ENCODE measurements around the gene NAALADL2.
"Not testable (repeated sequence)": the region's sequence is repeated elsewhere in the genome, so short reads cannot be mapped to it uniquely, and the experiment has no call there.

Gene NAALADL2

DNA sequence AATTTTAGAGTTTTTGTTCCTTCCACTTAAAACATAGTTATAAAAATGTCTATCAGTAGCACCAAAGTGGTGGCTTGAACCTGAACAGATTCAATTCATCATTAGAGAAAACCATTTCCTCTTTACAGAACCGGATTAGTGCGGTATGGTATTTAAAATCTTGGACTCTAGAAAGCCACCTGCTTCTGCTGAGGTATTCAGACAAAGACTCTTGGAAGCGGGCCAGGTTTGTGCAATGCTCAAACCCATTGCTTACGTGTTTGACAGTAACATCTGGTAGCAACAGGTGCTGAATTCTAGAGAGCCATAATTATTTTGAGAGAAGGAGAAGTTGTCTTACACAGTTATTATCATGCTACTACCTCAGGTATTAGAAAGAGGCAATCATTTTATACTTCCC is 290.5 kb downstream of the NAALADL2 start:
- peak; percentile 44 to 71 for DNase-seq

DNA sequence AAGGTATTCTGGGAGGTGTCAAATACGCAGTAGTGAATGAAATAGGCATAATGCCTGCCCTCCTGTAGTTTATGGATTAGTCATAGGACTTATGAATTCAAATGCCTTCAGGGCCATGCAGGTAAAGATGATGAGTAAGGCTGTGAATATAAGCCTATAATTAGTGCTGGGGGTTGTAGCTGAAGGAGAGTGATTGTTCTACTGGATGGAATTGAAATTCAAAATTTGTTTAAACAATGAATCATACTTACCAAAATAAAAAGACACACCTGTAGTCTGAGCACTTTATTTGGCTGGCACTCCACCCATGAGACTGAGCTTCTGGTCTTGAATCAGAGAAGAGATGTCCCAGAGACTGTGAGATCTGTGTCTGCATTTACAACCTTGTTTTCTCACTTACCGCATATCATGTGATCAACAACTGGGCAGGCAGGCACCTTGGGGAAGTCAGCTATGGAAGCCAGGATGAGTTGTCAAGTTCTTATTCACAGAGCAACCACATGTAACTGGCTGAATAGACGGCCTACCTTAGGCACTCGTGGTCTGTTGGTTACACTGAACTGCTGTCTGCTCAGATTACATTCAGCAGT is 291.8 kb downstream of the NAALADL2 start:
- peak in 1 of 2 experiments; percentile 6 for DNase-seq

DNA sequence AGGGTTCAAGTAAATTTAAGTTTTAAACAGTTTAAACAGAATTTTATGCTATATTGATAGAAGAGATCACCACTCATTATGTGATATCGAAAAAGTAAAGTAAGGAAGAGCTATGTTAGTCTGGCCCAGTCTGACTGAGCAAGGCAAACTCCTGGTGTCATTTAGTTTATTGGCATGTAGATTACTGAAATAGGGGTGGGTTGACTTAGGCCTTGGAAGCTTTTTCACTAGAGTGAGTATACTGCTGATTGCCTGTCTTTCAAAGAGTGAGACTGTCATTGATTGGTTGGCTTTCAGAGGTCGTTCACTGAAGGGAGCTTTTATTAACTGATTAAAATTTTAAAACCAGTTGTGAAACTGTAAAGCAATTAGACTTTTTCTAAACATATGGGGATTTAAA is 294.5 kb downstream of the NAALADL2 start:
- DNase-seq = no peak

DNA sequence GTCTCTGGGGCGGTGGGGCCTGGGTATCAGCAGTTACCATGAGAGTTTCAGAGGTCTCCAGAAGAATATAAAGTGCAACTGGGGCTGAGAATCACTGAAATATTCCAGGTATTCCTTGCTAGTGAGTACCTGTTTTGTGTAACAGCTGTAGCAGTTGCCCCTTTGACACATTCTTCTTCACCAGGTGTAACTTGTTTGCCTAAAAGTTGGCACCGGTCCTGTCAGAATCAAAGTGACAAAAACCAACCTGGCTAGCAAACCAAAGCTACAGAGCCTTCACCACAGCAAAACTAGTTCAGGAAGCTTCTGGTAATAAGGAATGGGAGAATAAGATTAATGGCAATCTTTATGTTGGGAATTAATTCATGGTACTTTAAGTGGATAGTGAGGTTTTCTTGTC is 296.0 kb downstream of the NAALADL2 start:
- DNase-seq = no peak

DNA sequence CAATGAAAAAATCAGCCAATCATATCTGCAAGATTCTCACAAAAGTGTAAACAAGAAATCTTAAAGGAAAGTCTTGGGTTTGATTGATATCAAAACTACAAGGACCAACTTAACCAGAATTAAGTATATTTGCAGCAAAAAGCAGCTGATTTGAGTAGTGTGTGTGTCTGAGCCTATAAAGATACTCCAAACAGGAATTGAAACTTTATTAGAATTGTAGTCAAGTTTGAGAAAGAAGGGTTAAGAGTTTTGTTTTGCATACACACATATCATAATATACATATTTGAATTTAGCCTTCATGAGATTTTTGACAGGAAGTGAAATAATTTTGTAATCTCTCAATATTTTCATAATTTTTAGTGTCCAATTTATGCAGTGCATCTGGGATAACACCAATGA is 300.1 kb downstream of the NAALADL2 start:
- DNase-seq = no peak

DNA sequence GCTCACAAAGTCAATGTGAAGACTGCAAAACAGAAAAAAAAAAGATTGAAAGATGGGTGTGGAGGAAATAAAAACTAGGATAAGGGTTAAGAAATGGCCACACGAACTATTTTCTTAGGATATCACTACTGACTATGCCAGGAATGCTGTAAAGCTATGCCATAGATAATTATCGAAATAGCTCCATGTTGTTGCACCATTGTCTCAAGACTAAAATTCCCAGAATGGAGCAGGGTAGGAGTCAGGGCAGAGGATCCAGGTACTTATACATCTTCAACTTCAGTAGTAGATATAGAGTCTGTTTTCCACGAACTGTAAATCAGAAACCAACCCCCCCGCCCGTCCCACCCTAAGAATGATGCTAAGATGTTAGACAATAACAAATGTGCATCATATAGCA is 302.2 kb downstream of the NAALADL2 start:
- DNase-seq = no peak

DNA sequence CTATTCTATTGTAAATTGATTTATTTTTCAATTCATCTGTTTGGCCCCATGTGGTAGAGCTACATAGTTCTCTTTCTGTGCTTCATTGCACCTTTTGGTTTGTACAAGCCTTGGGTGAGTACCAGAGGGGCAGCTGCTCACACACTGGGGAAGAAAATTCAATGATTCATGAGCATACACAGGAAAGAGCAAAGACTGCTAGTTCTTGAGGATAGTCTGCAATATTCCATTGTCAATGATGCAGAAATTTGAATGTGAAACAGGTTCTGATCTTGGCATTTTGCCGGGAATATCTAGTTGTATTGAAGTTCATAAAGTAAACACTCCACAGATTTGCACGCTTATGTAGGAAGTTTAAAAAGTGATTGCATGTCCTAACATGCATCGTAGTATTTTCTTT is 304.6 kb downstream of the NAALADL2 start:
- DNase-seq = peak; percentile 25 to 55

DNA sequence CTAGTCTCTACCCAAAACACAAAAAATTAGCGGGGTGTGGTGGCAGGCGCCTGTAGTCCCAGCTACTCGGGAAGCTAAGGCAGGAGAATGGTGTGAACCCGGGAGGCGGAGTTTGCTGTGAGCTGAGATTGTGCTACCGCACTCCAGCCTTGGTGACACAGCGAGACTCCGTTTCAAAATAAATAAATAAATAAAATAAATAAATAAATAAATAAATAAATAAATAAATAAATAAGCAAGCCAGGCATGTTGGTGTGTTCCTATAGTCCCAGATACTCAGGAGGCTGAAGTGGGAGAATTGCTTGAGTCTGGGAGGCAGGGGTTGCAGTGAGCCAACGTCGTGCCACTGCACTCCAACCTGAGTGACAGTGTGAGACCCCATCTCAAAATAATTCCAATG is 314.0 kb downstream of the NAALADL2 start:
- not testable (repeated sequence) for DNase-seq

DNA sequence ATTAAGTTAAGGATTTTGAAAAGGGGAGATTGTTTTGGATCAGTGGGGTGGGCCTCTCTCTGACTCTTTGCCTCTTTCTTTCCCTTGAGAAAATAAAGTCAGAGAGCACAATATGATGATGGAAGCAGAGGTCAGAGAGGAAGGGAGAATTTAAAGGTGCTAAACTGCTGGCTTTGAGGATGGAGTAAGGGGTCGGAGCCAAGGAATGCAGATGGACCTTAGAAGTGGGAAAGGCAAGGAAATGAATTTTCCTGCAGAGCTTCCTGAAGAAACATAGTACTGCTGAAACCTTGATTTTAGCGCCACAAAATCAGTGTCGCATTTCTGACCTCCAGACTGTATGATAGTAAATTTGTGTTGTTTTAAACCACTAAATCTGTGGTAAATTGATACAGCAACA is 317.4 kb downstream of the NAALADL2 start:
- no peak for DNase-seq

DNA sequence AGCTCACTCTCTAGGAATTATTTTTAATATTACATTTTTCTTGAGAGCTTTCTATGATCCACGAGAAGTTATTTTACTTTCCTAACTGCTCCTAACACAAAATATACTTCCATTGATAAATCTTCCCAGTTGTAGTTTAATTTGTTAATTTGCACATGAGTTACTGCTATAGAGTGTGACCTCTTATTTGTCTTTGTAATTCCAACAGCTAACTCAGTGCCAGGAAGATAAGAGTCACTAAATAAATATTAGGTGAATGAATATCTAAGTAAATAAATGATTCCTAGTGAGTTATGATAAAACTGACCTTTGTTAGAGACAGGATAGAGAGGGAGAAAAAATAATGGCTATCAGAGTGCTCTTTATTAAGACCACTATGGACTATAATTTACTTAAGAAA is 319.9 kb downstream of the NAALADL2 start:
- DNase-seq = no peak

DNA sequence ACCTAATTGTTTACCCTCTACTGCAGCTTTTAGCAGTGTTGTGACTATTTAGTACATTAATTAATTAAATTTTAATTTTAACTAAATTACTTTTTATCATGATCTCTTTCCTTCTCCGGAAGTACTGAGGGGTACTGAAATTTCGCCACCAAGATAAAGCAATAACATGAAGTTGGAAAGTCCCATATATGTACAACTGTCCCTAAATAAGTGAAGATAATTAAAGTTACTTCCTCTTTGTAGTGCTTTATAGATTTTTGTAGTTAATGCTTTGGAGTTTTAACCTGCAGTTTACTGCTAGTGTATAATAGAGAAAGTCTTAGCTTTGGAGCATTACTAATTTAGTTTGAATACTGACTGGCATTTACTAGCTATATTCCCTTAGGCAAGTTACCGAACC is 325.3 kb downstream of the NAALADL2 start:
- DNase-seq = no peak

DNA sequence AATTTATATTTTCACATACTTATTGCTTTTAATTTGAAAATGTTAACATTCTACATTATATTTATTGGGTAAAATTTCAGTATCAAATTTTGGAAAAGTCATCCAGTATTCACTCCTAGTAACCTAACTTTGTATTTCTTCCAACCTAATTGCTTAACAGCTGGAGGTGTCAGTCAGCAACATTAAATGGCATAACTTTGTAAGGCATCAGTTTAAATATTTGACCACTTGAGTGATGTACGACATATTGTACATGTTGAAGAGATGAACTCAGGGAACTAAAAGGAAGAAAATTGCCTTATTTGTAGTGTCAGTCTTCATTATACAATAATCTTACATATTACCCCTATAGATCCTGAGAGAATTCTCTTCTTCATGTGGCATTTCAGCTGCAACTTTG is 326.8 kb downstream of the NAALADL2 start:
- no peak for DNase-seq

DNA sequence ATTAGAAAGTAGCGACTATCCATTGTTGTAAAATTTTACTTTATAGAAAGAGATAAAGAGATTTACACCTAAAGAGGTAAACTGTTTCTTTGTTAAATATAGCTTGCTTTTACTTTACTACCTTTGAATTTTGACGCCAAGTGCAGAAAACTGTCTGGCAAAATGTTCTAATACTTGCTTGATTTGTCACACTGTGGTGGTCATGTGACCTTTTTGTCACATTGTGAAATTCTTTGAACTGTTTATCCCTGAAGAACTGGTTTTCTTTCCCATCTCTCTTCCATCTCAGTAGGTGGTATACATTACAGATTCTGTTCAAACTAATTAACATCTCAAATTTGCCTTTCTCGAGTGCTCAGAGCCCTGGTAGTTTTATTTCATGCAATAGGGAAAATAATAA is 327.4 kb downstream of the NAALADL2 start:
- DNase-seq = no peak

DNA sequence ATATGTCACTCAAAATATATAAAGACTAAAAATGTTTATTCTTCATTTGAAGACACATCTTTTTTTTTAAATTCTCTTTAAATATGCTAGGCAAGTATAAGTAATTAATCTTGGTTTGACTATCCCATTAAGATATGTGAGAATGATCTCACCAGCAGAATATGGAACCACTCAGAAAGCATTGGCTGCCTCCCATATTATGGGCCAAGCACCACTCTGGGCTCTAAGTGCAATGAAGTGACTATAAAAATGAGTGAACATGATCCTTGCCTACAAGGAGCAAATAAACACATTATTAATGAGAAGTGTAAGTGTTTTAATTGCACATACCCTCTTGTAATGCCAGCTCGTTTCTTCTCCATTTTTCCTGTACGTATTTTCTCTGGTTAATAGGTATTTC is 328.5 kb downstream of the NAALADL2 start:
- DNase-seq = no peak

DNA sequence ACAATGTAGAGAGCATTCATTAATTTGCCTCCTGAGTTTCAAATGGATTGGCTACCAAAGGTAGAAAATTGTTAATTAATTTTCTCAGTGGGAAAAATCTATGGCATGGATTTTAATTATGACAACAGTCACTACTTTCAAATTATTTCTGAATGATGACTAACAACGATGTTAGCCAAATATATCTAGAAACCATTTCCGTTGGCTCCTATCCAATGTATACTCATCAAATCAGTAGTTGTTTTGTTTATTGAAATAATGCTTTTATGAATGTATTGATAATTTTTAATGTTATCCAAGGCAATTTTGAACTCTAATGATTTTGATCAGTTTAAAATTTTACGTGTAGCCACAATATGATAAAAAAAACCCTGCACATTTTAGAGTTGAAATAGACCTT is 333.4 kb downstream of the NAALADL2 start:
- no peak for DNase-seq

DNA sequence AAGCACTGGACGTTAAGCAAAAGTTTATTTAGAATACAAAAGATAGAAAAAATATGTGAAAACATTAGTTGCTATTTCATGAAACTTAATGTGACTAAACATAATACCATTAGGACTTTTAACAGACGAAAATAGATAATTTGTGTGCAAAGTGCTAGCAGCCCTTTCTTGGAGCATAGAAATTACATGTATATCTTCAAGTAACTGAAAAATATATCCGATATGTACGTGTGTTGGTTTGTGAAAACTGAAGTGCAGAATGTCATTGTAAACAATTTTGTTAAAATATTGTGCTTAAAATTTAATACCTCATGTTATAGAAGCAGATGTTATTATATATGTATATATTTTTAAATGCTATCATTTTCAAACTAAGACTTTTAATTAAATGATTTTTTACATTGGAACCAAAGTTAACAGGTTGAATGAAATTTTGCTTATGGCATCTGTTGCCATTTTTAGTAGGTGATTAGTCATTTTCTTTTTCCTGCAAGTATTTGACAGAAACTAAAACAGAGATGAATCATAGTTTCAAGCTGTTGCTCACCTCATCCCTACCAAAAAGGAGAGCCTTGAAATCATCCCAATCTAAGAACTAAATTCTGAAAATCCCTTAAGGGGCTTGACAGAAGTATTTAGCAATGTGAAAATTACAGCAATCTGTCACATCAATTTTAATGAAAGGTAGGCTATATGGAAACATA is 334.8 kb downstream of the NAALADL2 start:
- no peak for DNase-seq

DNA sequence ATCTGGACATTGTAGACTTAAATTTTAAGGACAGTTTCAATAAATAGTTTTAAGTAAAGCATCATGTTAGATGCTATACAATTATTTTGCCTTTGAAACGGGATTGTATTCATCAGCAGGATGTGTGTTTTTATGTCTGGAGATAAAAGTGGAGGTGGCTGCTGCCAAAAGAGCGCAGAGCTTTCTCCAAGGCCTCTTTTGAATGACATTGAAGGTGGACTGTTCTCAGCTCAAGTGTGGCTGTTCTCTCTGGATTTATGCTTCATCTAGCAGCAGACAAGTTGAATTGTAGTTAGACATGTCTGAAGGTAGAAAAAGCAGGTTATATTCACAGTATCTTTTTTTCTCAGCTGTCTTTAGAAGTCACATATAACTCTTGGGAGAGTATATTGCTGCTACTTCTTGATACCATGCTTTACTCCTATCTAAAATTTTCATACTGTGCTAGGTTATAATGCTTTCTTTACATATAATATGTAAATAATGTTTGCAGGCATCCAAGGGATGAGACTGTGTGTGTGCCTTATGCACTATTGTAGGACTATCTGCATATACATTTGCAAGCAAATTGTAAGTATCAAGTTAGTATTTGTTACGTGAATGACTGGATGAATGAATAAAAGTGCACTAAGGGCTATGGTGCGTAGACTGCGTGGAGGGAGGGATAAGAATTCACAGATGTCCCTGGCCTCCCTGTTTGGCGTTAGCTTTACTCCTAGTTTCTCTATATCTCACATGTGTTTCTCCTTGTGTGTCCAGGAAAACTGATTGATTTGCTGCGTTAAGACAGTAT is 340.1 kb downstream of the NAALADL2 start:
- DNase-seq = no peak

DNA sequence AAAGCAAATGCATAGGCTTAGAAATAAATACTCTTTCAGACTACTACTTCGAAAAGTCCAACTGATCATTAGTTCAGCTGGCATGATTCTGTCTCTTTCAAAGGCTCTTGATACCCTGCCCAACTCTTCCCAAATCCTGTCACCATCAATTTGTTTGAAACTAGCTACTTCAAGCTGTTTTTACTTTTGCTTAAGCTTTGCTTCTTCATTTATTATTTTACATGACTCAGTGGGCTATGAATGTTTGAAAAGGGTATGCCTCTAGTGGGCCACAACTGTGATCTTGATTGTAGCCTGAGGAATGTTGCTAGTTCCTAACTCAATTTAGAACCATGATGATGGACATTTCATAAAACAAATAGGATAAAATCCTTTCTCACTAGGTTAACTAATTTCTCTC is 340.8 kb downstream of the NAALADL2 start:
- DNase-seq = no peak

DNA sequence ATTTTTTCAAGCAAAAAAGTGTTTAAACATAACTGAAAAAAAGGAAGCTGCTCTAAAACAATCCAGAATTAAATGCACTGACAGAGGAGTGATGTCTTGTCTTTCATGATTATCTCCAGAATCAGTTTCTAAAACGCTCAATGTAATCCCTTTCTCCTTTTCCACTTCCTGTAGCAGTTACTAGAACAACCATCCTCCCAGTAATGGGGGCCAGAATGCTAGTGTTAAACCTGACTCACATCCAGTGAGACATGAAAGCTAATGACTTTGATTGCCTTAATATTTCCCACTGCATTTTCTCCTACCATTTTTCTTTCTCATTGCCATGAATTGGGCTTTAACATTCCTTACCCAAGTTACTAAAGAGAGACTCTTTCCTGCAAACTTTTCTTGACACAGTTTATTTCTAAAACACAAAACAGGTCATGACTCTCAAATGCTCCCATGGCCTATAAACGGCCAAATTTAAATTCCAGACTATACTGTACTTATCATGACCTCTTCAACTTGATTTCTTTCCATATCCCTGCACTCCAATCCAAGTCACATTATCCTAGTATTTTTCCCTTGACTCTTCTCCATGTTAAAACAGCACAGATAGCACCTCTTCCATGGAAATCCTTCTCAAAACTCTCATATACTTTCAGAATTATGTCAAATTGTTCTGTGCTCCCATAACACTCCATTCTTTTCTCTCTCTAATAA is 341.4 kb downstream of the NAALADL2 start:
- no peak for DNase-seq

DNA sequence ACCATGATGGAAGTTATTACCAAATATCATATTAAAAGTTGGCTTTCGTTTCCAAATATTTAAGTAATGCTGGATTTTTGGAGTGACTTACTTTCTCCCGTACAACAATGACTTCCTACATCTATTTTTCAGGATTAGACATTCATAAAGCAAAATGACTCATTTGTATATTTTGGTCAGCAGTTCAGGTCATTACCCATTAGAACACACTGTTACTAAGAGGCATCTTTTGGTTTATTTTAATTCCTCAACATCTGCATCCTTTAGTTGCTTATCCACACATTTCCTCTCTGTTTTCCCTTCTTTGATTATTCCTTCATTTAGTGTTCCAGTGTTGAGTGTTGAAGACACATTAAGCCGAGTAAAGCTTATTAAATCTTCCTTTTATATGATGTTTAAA is 348.2 kb downstream of the NAALADL2 start:
- no peak for DNase-seq

DNA sequence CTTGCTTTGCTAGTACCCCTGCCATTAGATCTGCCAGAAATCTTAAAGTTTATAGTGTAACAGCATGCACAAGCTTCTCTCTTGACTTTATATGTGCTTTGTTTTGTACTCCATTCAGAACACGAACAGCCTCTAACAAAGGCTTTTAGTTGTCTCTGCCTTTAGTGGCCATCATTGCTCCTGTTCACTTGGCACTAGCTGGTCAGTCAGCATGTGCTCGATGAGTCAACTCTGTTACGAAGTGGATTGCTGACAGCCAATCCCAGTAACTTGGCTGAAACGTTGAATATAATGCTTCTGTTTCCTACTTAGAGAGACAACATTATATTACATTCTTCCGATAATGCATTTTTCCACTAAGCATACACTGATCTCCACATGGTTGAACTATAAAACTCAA is 349.2 kb downstream of the NAALADL2 start:
- no peak for DNase-seq

DNA sequence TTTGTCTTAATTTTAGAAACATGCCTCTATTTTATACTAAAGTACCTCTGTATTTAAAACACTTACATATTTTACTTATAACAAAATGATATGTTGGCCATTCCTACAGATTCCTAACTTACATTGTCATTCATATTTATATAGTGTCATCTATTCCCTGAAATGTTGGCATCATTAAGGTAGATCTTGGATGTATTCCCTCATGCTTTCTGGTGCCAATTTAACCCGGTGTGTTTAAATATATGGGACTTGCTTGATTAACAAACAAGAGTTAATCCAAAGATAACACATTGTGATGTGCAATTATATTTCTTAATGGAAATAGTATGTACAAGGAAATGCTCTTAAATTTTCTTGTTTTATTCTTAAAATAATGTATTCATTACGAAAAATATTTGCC is 352.3 kb downstream of the NAALADL2 start:
- DNase-seq = no peak

DNA sequence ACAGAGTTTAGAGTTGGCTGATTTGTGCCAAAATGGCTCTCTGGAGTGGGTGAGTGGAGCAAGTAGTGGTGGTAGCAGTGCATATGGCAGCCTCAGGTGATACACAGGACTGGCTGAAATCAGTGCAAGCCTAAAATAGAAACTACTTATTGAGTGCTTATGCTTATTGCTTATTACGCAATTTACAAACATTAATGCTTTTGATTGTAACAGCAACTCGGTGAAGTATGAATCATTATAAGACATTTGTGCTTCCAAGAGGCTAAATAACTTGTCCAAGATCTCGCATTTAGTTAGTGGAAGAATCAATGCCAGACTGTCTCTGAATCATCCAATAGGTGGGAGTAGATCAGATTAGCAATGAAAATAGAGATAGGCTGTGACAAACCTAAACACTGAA is 353.8 kb downstream of the NAALADL2 start:
- no peak for DNase-seq

DNA sequence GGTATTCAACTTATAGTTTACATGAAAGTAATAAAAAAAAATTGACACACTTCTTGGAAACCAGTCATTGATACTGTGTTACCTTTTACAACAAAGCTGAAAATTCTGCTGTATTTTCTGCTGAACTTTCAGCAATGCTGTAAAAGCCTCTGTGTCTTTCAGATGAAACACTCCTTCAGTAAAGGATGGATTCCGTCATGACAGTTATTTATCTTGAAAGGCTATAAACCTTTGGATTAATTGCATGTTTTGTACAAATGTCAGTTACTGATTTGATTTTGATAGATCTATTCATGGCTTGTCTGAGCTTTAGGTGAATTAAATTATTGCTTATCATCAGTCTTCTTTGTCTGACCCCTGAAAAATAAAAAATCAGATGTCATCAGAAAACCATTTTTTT is 355.1 kb downstream of the NAALADL2 start:
- no peak for DNase-seq
